Measurements from ENCODE around the gene UBTF.

Gene UBTF

DNA sequence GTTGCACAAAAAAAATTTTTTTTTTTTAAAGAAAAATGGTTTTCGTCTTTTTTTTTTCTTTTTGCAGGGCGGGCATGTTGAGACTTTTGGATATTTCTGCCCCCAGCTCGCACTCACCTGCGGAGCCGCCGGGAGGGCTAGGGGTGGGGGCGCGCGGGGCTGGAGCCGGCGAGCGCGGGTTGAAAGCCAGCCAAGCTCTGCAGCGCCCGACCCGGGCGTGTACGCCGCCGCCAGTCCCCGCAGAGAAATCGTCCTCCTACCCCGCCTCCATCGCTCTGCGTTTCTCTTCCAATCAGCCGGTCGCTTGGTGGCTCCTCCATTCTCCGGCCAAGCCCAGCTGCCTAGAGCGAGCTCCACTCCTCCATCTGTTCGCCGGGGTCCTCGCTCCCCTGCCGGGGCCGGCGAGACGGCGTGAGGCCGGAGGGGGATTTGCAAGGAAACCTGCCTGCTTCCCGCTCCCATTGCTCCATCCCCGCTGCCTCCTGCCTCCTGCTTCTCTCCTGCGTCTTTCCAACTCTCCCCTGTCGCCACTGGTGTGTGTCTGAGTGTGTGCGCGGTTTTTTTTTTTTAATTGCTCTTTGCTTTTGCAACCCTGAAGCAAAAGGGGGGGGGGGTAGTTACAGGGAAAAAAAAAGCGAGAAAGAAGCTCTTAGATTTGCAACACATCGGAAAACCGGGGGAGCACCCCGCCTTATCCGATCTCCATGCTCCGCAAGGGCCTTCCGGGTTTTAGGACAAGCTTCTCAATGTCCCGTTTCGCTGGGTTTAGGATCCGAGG, 1.8 kb upstream of the UBTF start (continued):
- TF ChIP-seq ZNF211 (tag by site-specific recombination; IDR thresholded peaks at IDR 0.05; ENCODE audit: low read depth) (no peak), ZNF335 (tag by site-specific recombination; conservative IDR thresholded peaks at IDR 0.05) (peak; percentile 86; the same call in 1 of the 2 replicates), ZNF175 (tag by site-specific recombination; IDR thresholded peaks at IDR 0.05) (no peak), KLF1 (tag by site-specific recombination; IDR thresholded peaks at IDR 0.05) (0 out of 2 replicates have a peak, but pooled peaks have one; percentile 15), ZNF600 (tag by site-specific recombination; IDR thresholded peaks at IDR 0.05) (peak; percentile 69), ZNF544 (tag by site-specific recombination; IDR thresholded peaks at IDR 0.05) (no peak), ZNF701 (tag by site-specific recombination; IDR thresholded peaks at IDR 0.05) (no peak), ZBTB7A (tag by site-specific recombination; IDR thresholded peaks at IDR 0.05; ENCODE audit: low read depth) (no peak), ZNF2 (tag by site-specific recombination; IDR thresholded peaks at IDR 0.05) (peak; percentile 42; the same call in 1 of the 2 replicates), YY2 (tag by site-specific recombination; IDR thresholded peaks at IDR 0.05) (no peak), ZNF555 (tag by site-specific recombination; conservative IDR thresholded peaks at IDR 0.05) (no peak), SETDB1 (IDR thresholded peaks at IDR 0.05; ENCODE audit: insufficient read length, low read length) (no peak), ZNF660 (tag by site-specific recombination; IDR thresholded peaks at IDR 0.05) (no peak; the same call in none of the 2 replicates), MYNN (tag by site-specific recombination; IDR thresholded peaks at IDR 0.05; ENCODE audit: borderline replicate concordance) (no peak), SP7 (tag by site-specific recombination; IDR thresholded peaks at IDR 0.05) (peak; percentile 67; the same call in 1 of the 2 replicates), ZNF558 (tag by site-specific recombination; IDR thresholded peaks at IDR 0.05) (no peak), PRDM1 (tag by site-specific recombination; IDR thresholded peaks at IDR 0.05) (peak; percentile 63), ZEB2 (tag by site-specific recombination; IDR thresholded peaks at IDR 0.05) (peak; percentile 90), ZNF777 (tag by site-specific recombination; IDR thresholded peaks at IDR 0.05; ENCODE audit: borderline replicate concordance) (no peak), ZNF596 (tag by site-specific recombination; IDR thresholded peaks at IDR 0.05) (peak; percentile 64; the same call in 1 of the 2 replicates), KLF7 (tag by site-specific recombination; IDR thresholded peaks at IDR 0.05; ENCODE audit: borderline replicate concordance) (no peak; the same call in 1 of the 2 replicates), ZNF843 (tag by site-specific recombination; IDR thresholded peaks at IDR 0.05) (no peak; the same call in 1 of the 2 replicates), ZNF155 (tag by site-specific recombination; IDR thresholded peaks at IDR 0.05) (no peak), ZNF549 (tag by site-specific recombination; IDR thresholded peaks at IDR 0.05) (no peak)
- TF ChIP-seq, protein P1, sequence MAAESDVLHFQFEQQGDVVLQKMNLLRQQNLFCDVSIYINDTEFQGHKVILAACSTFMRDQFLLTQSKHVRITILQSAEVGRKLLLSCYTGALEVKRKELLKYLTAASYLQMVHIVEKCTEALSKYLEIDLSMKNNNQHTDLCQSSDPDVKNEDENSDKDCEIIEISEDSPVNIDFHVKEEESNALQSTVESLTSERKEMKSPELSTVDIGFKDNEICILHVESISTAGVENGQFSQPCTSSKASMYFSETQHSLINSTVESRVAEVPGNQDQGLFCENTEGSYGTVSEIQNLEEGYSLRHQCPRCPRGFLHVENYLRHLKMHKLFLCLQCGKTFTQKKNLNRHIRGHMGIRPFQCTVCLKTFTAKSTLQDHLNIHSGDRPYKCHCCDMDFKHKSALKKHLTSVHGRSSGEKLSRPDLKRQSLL (tag by site-specific recombination; IDR thresholded peaks at IDR 0.05): peak; percentile 97
- TF ChIP-seq, protein P2, sequence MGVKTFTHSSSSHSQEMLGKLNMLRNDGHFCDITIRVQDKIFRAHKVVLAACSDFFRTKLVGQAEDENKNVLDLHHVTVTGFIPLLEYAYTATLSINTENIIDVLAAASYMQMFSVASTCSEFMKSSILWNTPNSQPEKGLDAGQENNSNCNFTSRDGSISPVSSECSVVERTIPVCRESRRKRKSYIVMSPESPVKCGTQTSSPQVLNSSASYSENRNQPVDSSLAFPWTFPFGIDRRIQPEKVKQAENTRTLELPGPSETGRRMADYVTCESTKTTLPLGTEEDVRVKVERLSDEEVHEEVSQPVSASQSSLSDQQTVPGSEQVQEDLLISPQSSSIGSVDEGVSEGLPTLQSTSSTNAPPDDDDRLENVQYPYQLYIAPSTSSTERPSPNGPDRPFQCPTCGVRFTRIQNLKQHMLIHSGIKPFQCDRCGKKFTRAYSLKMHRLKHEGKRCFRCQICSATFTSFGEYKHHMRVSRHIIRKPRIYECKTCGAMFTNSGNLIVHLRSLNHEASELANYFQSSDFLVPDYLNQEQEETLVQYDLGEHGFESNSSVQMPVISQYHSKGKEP (tag by site-specific recombination; IDR thresholded peaks at IDR 0.05): no peak
- TF ChIP-seq, protein P3, sequence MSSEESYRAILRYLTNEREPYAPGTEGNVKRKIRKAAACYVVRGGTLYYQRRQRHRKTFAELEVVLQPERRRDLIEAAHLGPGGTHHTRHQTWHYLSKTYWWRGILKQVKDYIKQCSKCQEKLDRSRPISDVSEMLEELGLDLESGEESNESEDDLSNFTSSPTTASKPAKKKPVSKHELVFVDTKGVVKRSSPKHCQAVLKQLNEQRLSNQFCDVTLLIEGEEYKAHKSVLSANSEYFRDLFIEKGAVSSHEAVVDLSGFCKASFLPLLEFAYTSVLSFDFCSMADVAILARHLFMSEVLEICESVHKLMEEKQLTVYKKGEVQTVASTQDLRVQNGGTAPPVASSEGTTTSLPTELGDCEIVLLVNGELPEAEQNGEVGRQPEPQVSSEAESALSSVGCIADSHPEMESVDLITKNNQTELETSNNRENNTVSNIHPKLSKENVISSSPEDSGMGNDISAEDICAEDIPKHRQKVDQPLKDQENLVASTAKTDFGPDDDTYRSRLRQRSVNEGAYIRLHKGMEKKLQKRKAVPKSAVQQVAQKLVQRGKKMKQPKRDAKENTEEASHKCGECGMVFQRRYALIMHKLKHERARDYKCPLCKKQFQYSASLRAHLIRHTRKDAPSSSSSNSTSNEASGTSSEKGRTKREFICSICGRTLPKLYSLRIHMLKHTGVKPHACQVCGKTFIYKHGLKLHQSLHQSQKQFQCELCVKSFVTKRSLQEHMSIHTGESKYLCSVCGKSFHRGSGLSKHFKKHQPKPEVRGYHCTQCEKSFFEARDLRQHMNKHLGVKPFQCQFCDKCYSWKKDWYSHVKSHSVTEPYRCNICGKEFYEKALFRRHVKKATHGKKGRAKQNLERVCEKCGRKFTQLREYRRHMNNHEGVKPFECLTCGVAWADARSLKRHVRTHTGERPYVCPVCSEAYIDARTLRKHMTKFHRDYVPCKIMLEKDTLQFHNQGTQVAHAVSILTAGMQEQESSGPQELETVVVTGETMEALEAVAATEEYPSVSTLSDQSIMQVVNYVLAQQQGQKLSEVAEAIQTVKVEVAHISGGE (tag by site-specific recombination; conservative IDR thresholded peaks at IDR 0.05; ENCODE audit: low read depth): peak; percentile 32; the same call in 1 of the 2 replicates
- TF ChIP-seq, protein P4, sequence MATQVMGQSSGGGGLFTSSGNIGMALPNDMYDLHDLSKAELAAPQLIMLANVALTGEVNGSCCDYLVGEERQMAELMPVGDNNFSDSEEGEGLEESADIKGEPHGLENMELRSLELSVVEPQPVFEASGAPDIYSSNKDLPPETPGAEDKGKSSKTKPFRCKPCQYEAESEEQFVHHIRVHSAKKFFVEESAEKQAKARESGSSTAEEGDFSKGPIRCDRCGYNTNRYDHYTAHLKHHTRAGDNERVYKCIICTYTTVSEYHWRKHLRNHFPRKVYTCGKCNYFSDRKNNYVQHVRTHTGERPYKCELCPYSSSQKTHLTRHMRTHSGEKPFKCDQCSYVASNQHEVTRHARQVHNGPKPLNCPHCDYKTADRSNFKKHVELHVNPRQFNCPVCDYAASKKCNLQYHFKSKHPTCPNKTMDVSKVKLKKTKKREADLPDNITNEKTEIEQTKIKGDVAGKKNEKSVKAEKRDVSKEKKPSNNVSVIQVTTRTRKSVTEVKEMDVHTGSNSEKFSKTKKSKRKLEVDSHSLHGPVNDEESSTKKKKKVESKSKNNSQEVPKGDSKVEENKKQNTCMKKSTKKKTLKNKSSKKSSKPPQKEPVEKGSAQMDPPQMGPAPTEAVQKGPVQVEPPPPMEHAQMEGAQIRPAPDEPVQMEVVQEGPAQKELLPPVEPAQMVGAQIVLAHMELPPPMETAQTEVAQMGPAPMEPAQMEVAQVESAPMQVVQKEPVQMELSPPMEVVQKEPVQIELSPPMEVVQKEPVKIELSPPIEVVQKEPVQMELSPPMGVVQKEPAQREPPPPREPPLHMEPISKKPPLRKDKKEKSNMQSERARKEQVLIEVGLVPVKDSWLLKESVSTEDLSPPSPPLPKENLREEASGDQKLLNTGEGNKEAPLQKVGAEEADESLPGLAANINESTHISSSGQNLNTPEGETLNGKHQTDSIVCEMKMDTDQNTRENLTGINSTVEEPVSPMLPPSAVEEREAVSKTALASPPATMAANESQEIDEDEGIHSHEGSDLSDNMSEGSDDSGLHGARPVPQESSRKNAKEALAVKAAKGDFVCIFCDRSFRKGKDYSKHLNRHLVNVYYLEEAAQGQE (tag by site-specific recombination; IDR thresholded peaks at IDR 0.05): no peak
- TF ChIP-seq, protein P5, sequence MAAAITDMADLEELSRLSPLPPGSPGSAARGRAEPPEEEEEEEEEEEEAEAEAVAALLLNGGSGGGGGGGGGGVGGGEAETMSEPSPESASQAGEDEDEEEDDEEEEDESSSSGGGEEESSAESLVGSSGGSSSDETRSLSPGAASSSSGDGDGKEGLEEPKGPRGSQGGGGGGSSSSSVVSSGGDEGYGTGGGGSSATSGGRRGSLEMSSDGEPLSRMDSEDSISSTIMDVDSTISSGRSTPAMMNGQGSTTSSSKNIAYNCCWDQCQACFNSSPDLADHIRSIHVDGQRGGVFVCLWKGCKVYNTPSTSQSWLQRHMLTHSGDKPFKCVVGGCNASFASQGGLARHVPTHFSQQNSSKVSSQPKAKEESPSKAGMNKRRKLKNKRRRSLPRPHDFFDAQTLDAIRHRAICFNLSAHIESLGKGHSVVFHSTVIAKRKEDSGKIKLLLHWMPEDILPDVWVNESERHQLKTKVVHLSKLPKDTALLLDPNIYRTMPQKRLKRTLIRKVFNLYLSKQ (tag by site-specific recombination; IDR thresholded peaks at IDR 0.05; ENCODE audit: borderline replicate concordance): no peak

Measured in HEK293 (cell line).